WERI-Rb-1 (cell line): ENCODE measurements around the gene LTF.

Experiments used
- DNase-seq: peaks from one replicate; pipeline ENCODE4 v3.0.0-alpha.2; 2020
- H3K27ac ChIP-seq: fragments of 250-450 bp; sonication (Bioruptor Pico); 2 replicates; pipeline ENCODE4 v1.5.1; 2020; ENCODE audit warnings: mild to moderate bottlenecking, moderate library complexity
- H3K27me3 ChIP-seq: fragments of 250-450 bp; sonication (Bioruptor Pico); 2 replicates; pipeline ENCODE4 v1.5.1; 2021; ENCODE audit warnings: mild to moderate bottlenecking, low read depth, moderate library complexity; ENCODE audit not compliant: insufficient read depth, severe bottlenecking
- H3K36me3 ChIP-seq: fragments of 250-450 bp; sonication (Bioruptor Pico); 2 replicates; pipeline ENCODE4 v1.5.1; 2020; ENCODE audit warnings: mild to moderate bottlenecking, moderate library complexity
- H3K4me3 ChIP-seq: 2 replicates; pipeline ENCODE4 v1.5.1; 2011; ENCODE audit warnings: low read depth, mild to moderate bottlenecking, control low read depth, low read length
- H3K9me3 ChIP-seq: fragments of 250-450 bp; sonication (Bioruptor Pico); 2 replicates; pipeline ENCODE4 v1.5.1; 2021; ENCODE audit warnings: mild to moderate bottlenecking, moderate library complexity; ENCODE audit not compliant: severe bottlenecking
- CTCF ChIP-seq: IDR thresholded peaks from 2 replicates; pipeline ENCODE4 v1.5.1; 2011; ENCODE audit warnings: low read depth, mild to moderate bottlenecking, control low read depth, inconsistent platforms, low read length

LTF gene

DNA sequence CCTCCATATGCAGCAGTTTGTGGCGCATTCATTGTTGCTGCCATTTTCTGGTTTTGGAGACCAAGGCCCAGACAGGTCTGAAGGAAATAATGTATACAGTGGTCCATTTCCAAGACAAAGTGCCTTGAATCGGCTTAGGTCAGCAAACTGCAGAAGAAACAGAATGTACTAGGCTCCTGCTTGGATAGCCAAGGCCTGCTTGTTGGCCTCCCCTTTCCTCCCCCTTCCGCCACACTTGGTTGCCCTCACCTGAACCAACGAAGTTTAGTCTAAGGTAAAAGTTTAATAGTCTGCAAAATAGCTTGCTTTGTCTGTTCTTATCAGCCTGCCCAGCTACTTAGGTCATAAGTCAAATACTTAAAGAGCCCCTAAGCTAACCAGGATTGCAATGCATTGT lies 21.1 kb upstream of the LTF start:
- Histone ChIP-seq H3K36me3 (no peaks in the 10 kb centered on the region), H3K9me3 (no peaks in the 10 kb centered on the region), H3K27me3 (no peaks in the 10 kb centered on the region), H3K27ac (peak overlapping the region; percentile 32; the same call in 1 of the 2 replicates), H3K4me3 (no peak overlapping the region)
- DNase-seq = no peak
- no peak for TF ChIP-seq CTCF

DNA sequence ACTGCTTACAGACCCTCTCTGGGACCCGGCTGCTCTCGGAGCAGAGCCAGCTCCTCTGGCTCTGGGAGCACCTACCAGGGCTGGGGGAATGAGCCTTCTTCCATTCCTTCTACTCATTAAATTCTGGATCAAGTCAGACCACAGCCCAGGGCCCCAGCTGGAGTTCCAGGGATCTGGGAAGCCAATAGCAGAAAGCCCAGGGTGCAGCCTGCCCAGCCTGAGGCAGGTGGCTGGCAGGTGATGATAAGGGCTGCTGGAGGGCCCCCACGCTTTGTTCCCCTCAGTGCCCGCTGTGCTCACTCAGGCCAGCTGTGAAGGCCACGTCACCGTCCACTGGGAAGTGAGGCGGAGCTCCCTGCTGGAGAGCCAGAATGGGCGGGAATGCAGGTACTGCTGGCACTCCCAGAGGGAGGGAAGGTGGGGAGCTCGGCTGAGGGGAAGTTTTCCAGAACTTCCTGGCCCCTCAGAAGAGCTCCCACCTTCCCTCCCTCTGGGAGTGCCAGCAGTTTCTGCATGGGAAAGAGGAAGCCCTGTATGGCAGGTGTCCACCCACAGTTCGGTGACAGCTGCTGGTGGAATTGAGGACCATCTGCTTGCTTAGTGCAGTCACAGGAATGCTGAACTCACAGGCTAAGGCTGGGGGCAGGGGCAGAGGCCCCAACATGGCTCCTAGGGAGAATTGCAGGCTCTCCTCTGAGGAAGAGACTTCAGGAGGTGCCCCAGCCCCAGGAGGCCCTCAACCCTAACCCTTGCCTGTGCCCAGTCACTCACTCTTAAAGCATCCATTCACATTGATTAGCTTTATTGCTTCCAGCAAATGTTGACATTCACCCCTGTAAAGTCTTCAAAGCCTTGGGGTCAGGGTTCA lies 20.4 kb upstream of the LTF start:
- H3K4me3 ChIP-seq = no peak overlapping the region
- peak; percentile 74 for DNase-seq
- H3K9me3 ChIP-seq = no peaks in the 10 kb centered on the region
- H3K27me3 ChIP-seq = no peaks in the 10 kb centered on the region
- no peak for TF ChIP-seq CTCF
- H3K27ac ChIP-seq = peak overlapping the region; percentile 32
- no peaks in the 10 kb centered on the region for H3K36me3 ChIP-seq

DNA sequence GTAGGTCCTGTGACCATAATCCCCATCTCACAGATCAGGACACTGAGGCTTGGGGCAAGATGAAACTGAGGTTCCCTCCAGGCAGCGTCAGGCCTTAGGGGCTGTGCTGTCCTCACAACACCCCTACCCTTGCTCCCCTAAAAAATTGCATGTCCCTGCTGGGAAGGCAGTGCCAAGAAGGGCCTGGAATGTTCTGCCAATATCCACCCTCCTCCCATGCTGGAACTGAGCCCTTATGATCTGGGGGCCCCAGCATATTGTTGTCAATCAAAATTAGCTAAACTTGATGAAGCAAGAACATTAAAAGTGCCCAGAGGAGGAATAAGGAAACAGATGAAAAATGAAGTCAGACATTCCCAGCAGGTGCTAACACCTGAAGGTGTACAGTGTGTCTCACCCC lies 19.7 kb upstream of the LTF start:
- H3K27ac ChIP-seq = no peak overlapping the region
- H3K27me3 ChIP-seq = no peaks in the 10 kb centered on the region
- H3K4me3 ChIP-seq = no peak overlapping the region
- DNase-seq = no peak
- H3K9me3 ChIP-seq = no peaks in the 10 kb centered on the region
- no peak for TF ChIP-seq CTCF
- no peaks in the 10 kb centered on the region for H3K36me3 ChIP-seq

- Histone ChIP-seq H3K36me3 (no peaks in the 10 kb centered on the region), H3K27me3 (no peaks in the 10 kb centered on the region), H3K27ac (no peak overlapping the region), H3K4me3 (no peak overlapping the region), H3K9me3 (no peaks in the 10 kb centered on the region)
- DNase-seq = no peak
- TF ChIP-seq CTCF = no peak
These were observed 19.1 kb upstream of the LTF start for GRCh38 chr3:46483825-46484224.

- H3K27me3 ChIP-seq = no peaks in the 10 kb centered on the region
- H3K4me3 ChIP-seq = no peak overlapping the region
- no peak for DNase-seq
- no peak for TF ChIP-seq CTCF
- H3K36me3 ChIP-seq = no peaks in the 10 kb centered on the region
- no peaks in the 10 kb centered on the region for H3K9me3 ChIP-seq
- H3K27ac ChIP-seq = no peak overlapping the region
These were observed 18.1 kb upstream of the LTF start for GRCh38 chr3:46482632-46483350.
